Upper lobe of right lung (tissue), 1 donor: Measurements from ENCODE around the gene CFAP90. TPM values are rescaled to one million over a fixed set of nuclear protein-coding genes. Genes with fewer than 3 reads are reported as not detected.

Experiments used
- ATAC-seq: fragments of 200-7000 bp; cut with Tn5 transposase; one replicate; pipeline ENCODE4 v1.9.1; 2020; ENCODE audit warnings: mild to moderate bottlenecking, moderate library complexity
- DNase-seq: peaks from one replicate; pipeline ENCODE4 v3.0.0-alpha.2; 2020
- H3K27ac ChIP-seq: fragments of 200-600 bp; one replicate; pipeline ENCODE4 v1.8.0; 2022
- H3K27me3 ChIP-seq: fragments of 200-600 bp; one replicate; pipeline ENCODE4 v1.8.0; 2022; ENCODE audit warnings: mild to moderate bottlenecking
- H3K36me3 ChIP-seq: fragments of 200-600 bp; one replicate; pipeline ENCODE4 v1.8.0; 2022
- H3K4me1 ChIP-seq: fragments of 200-600 bp; one replicate; pipeline ENCODE4 v1.8.0; 2022
- H3K4me3 ChIP-seq: fragments of 200-600 bp; one replicate; pipeline ENCODE4 v1.8.0; 2022; ENCODE audit warnings: mild to moderate bottlenecking
- H3K9me3 ChIP-seq: fragments of 200-600 bp; one replicate; pipeline ENCODE4 v1.8.0; 2022
- CTCF ChIP-seq: fragments of 200-600 bp; IDR thresholded peaks from one replicate; pipeline ENCODE4 v1.8.0; 2022; ENCODE audit warnings: antibody characterized with exemption
- intact Hi-C: fragments of 100-400 bp; cut with DNase I; formaldehyde crosslinking; loops from one replicate; pipeline ENCODE4 v1.11.0; 2022
- total RNA-seq: library from RNA; stranded (reverse); fragmentation: NEBNext Ultra II Directional; extraction: Animal tissue kit (Norgen Biotek cat#: 25700); gene quantifications from one replicate; pipeline ENCODE4 v1.2.1, GENCODE V29; 2021
- donor health status: DM: no; HTN: yes; CAD: no; lungs with severe emphysema.

CFAP90 gene
- total RNA-seq, 1 donor from 2014 or later, result 0.93 TPM

DNA sequence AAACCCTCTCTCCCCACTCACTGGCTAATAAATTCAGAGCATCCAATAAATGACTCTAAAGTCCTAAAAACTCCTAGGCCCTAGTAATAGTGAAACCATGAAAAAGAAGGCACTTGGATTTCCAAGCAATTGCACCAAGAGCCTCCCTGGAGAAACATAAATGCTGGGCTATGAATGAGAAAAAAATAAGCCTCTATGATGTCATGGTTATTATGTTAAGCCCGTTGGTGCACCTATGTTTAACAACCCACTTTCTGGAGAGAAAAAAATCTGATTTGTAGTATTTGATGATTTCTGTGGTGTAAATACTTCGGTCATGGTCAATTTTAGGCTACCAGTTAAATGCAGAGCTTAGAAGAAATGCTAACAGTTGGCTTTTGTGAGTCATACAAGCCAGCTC lies 8.4 kb downstream of the CFAP90 start:
- H3K4me3 ChIP-seq, result no peak overlapping the region
- DNase-seq, result no peak
- no peak for ATAC-seq
- no peak for TF ChIP-seq CTCF
- H3K27me3 ChIP-seq, result peaks cover 10% of the 10 kb centered on the region
- no peaks in the 10 kb centered on the region for H3K36me3 ChIP-seq
- H3K9me3 ChIP-seq, result no peaks in the 10 kb centered on the region
- intact Hi-C loops, result no loop called here
- no peaks in the 10 kb centered on the region for H3K4me1 ChIP-seq
- H3K27ac ChIP-seq, result no peak overlapping the region

- H3K9me3 ChIP-seq, result no peaks in the 10 kb centered on the region
- no peak for DNase-seq
- no peak for ATAC-seq
- intact Hi-C loops, result no loop called here
- no peak for TF ChIP-seq CTCF
- no peaks in the 10 kb centered on the region for H3K4me1 ChIP-seq
- no peaks in the 10 kb centered on the region for H3K27me3 ChIP-seq
- no peak overlapping the region for H3K4me3 ChIP-seq
- H3K27ac ChIP-seq, result no peak overlapping the region
- H3K36me3 ChIP-seq, result no peaks in the 10 kb centered on the region
These were observed 13.5 kb downstream of the CFAP90 start for GRCh38 chr5:7837403-7837802.

DNA sequence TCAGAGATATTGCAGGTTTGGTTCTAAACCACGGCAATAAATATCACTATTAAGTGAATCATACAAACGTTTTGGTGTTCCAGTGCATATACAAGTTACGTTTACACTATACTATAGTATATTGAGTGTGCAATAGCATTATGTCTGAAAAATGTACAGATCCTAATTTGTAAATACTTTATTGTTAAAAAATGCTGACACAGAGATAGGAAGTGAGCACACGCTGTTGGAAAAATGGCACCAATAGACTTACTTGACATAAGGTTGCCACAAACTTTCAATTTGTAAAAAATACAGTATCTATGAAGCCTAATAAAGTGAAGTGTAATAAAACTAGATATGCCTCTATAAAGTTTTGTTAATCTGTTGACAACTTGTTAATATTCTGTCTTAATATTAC lies 16.0 kb downstream of the CFAP90 start:
- intact Hi-C loops, result no loop called here
- TF ChIP-seq CTCF, result no peak
- no peaks in the 10 kb centered on the region for H3K36me3 ChIP-seq

DNA sequence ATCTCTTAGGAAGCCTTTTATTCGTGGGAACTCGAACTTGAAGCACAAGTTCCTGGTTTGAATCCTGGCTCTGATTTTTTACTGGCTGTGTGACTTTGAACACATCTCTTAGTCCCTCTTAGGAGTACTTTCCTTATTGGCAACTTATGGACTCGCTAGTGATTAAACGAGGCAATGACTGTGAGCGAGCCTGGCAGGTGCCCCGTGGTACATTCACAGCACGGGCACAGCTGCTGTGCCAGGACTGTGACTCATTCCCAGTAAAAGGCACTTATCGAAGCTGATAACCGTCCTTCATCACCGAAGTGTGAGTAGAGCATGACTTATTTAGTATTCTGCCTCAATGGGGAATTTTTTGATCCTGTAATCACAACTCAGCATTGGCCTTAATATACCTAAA lies 22.7 kb downstream of the CFAP90 start:
- H3K9me3 ChIP-seq, result no peaks in the 10 kb centered on the region
- intact Hi-C loops, result no loop called here
- peak; percentile 72 for DNase-seq

More for the DNA sequence above, 16.0 kb downstream of the CFAP90 start:
- ATAC-seq, result no peak
- Histone ChIP-seq H3K27ac (no peak overlapping the region), H3K4me1 (no peaks in the 10 kb centered on the region), H3K27me3 (no peaks in the 10 kb centered on the region), H3K9me3 (no peaks in the 10 kb centered on the region), H3K4me3 (no peak overlapping the region)
- DNase-seq, result no peak

GRCh38 chr5:7827610-7828009 lies 23.3 kb downstream of the CFAP90 start:
- ATAC-seq (no peak), DNase-seq (no peak)
- TF ChIP-seq CTCF, result no peak
- H3K4me1 ChIP-seq, result no peaks in the 10 kb centered on the region
- no peaks in the 10 kb centered on the region for H3K36me3 ChIP-seq
- intact Hi-C loops, result no loop called here
- no peak overlapping the region for H3K4me3 ChIP-seq
- no peaks in the 10 kb centered on the region for H3K27me3 ChIP-seq
- H3K27ac ChIP-seq, result no peak overlapping the region
- no peaks in the 10 kb centered on the region for H3K9me3 ChIP-seq

More for the DNA sequence above, 22.7 kb downstream of the CFAP90 start:
- Histone ChIP-seq H3K27ac (no peak overlapping the region), H3K4me3 (no peak overlapping the region), H3K27me3 (no peaks in the 10 kb centered on the region), H3K36me3 (no peaks in the 10 kb centered on the region), H3K4me1 (no peaks in the 10 kb centered on the region)
- no peak for TF ChIP-seq CTCF
- peak; percentile 80 for ATAC-seq

DNA sequence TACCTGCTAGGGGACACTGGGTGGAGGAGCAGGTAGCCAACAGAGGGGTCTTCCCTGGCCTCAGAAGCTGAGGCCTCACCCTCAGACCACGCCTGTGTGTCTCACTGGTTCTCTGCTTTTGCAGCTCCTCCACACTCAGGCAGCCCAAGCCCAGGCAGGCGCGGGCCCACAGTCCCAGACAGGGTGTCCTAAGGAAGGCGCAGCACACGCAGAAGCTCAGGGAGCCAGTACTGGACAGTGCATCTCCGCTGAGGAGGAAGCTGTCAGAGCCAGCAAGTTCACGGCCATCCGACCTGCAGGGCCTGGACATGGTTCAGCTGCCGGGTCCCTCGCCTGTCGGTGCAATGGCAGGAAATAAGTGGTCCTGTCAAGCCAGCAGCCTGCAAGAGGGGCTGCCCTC lies 25.3 kb downstream of the CFAP90 start:
- no peak for ATAC-seq
- Histone ChIP-seq H3K36me3 (no peaks in the 10 kb centered on the region), H3K4me3 (no peak overlapping the region), H3K9me3 (no peaks in the 10 kb centered on the region), H3K27me3 (no peaks in the 10 kb centered on the region), H3K27ac (no peak overlapping the region), H3K4me1 (no peaks in the 10 kb centered on the region)
- no peak for TF ChIP-seq CTCF
- intact Hi-C loops, result no loop called here
- DNase-seq, result no peak
